CD14-positive monocyte (primary cell): ENCODE results near the gene RAB21. TPM values are rescaled to one million over a fixed set of nuclear protein-coding genes. Genes with fewer than 3 reads are reported as not detected.

Experiments
- DNase-seq, 3 donors: peaks; one replicate each; pipeline ENCODE4 v3.0.0-alpha.2; 2011 to 2022
- H2AFZ ChIP-seq: 2 replicates; pipeline ENCODE4 v1.6.0; 2012; ENCODE audit warnings: mild to moderate bottlenecking, low read depth, low read length, inconsistent platforms; ENCODE audit not compliant: insufficient read depth, poor library complexity, severe bottlenecking
- H3K27ac ChIP-seq, 2 donors: 1 replicate in 1 of 2; 2 replicates in 1 of 2; pipeline ENCODE4 v1.5.1; 2012 to 2013; ENCODE audit warnings: low read length in 2 of 2, control low read depth in 1 of 2, inconsistent platforms in 1 of 2, low read depth in 1 of 2, mild to moderate bottlenecking in 1 of 2
- H3K27me3 ChIP-seq, 2 donors: one replicate each; pipeline versions ENCODE4 v1.6.0 to v1.6.1; 2011 to 2013; ENCODE audit warnings: low read length in 2 of 2; ENCODE audit not compliant: control insufficient read depth in 2 of 2, insufficient read depth in 2 of 2
- H3K36me3 ChIP-seq, 2 donors: replicated peaks in 1 of 2; 1 replicate in 1 of 2; 2 replicates in 1 of 2; pipeline versions ENCODE4 v1.5.1 to v1.6.1; 2012 to 2013; ENCODE audit warnings: low read length in 2 of 2, control low read depth in 1 of 2, inconsistent platforms in 1 of 2, mild to moderate bottlenecking in 1 of 2; ENCODE audit not compliant: insufficient read depth in 2 of 2, control insufficient read depth in 1 of 2
- H3K4me1 ChIP-seq, 2 donors: 1 replicate in 1 of 2; 2 replicates in 1 of 2; pipeline versions ENCODE4 v1.5.1 to v1.6.1; 2012 to 2013; ENCODE audit warnings: low read length in 2 of 2, control low read depth in 1 of 2, inconsistent platforms in 1 of 2, mild to moderate bottlenecking in 1 of 2, moderate library complexity in 1 of 2; ENCODE audit not compliant: insufficient read depth in 2 of 2, control insufficient read depth in 1 of 2
- H3K4me2 ChIP-seq: replicated peaks from 2 replicates; pipeline ENCODE3; 2012; ENCODE audit warnings: low read length, moderate library complexity, mild to moderate bottlenecking; ENCODE audit not compliant: poor library complexity, severe bottlenecking; ENCODE audit errors: extremely low read depth
- H3K4me3 ChIP-seq, 3 experiments: fragments of 200-600 bp in 1 of 3; sonication (generic) in 1 of 3; replicated peaks in 1 of 3; 1 replicate in 2 of 3; 2 replicates in 1 of 3; pipeline ENCODE4 v1.5.1; 2011 to 2013; ENCODE audit warnings: low read length in 3 of 3, mild to moderate bottlenecking in 3 of 3, control low read depth in 2 of 3, low read depth in 2 of 3, inconsistent platforms in 1 of 3, moderate library complexity in 1 of 3
- H3K79me2 ChIP-seq: 2 replicates; pipeline ENCODE4 v1.6.0; 2012; ENCODE audit warnings: mild to moderate bottlenecking, control low read depth, inconsistent platforms, low read length, moderate library complexity; ENCODE audit not compliant: insufficient read depth
- H3K9ac ChIP-seq: 2 replicates; pipeline ENCODE4 v1.6.0; 2017; ENCODE audit warnings: low read length, mild to moderate bottlenecking; ENCODE audit not compliant: insufficient read depth, poor library complexity, severe bottlenecking
- H3K9me3 ChIP-seq, 2 donors: replicated peaks in 1 of 2; 1 replicate in 1 of 2; 2 replicates in 1 of 2; pipeline versions ENCODE4 v1.5.1 to v1.6.1; 2012 to 2013; ENCODE audit warnings: low read length in 2 of 2, control low read depth in 1 of 2; ENCODE audit not compliant: control insufficient read depth in 1 of 2, insufficient read depth in 1 of 2
- H4K20me1 ChIP-seq: 2 replicates; pipeline ENCODE4 v1.6.0; 2012; ENCODE audit warnings: mild to moderate bottlenecking, low read length, control low read depth, moderate library complexity; ENCODE audit not compliant: insufficient read depth
- H3K27ac Mint-ChIP-seq, 7 donors: one replicate each; pipeline ENCODE4 v1.8.0; 2020; ENCODE audit warnings: mild to moderate bottlenecking in 7 of 7, mixed read lengths in 7 of 7, moderate library complexity in 6 of 7, inconsistent platforms in 2 of 7
- H3K27me3 Mint-ChIP-seq, 3 donors: one replicate each; pipeline ENCODE4 v1.8.0; 2021 to 2022; ENCODE audit warnings: low read depth in 3 of 3, mild to moderate bottlenecking in 3 of 3, mixed read lengths in 3 of 3, moderate library complexity in 3 of 3, inconsistent platforms in 1 of 3
- H3K36me3 Mint-ChIP-seq, 2 donors: one replicate each; pipeline ENCODE4 v1.8.0; 2020; ENCODE audit warnings: mixed read lengths in 2 of 2, inconsistent platforms in 1 of 2, mild to moderate bottlenecking in 1 of 2
- H3K4me1 Mint-ChIP-seq: one replicate; pipeline ENCODE4 v1.8.0; 2020; ENCODE audit warnings: mild to moderate bottlenecking, mixed read lengths
- H3K4me3 Mint-ChIP-seq, 2 donors: one replicate each; pipeline ENCODE4 v1.8.0; 2020; ENCODE audit warnings: mild to moderate bottlenecking in 2 of 2, mixed read lengths in 2 of 2, moderate library complexity in 1 of 2
- H3K9me3 Mint-ChIP-seq, 7 donors: one replicate each; pipeline ENCODE4 v1.8.0; 2020 to 2022; ENCODE audit warnings: mixed read lengths in 7 of 7, mild to moderate bottlenecking in 6 of 7, moderate library complexity in 6 of 7, inconsistent platforms in 2 of 7
- WGBS: methylation state at CpG from one replicate; pipeline ENCODE4 v1.1.5; 2013; ENCODE audit warnings: missing lambda C conversion rate; ENCODE audit not compliant: insufficient coverage; 5-methylcytosine and 5-hydroxymethylcytosine counted together
- intact Hi-C, 2 donors: fragments of 100-400 bp; cut with micrococcal nuclease; formaldehyde crosslinking; loops; one replicate each; pipeline versions ENCODE4 v1.15.0 to v1.15.1; 2023
- polyA plus RNA-seq, 3 donors: library from polyadenylated mRNA; depleted of rRNA in 1 of 3; unstranded in 2 of 3; stranded (reverse) in 1 of 3; fragments of 300-500 nt in 2 of 3; fragments of >200 nt in 1 of 3; fragmentation: Illumina TruSeq in 2 of 3; gene quantifications; 1 replicate in 2 of 3; 2 replicates in 1 of 3; pipeline ENCODE4 v1.2.3, GENCODE V29; 2012 to 2021
- TF ChIP-seq, protein P1 (sequence below): fragments of 200-600 bp; IDR thresholded peaks from one replicate; pipeline ENCODE4 v1.8.0; 2022; ENCODE audit warnings: antibody characterized with exemption, mild to moderate bottlenecking

Gene RAB21
- polyA plus RNA-seq, 3 donors = 10.8 to 36.0 (median 31.1) TPM

DNA sequence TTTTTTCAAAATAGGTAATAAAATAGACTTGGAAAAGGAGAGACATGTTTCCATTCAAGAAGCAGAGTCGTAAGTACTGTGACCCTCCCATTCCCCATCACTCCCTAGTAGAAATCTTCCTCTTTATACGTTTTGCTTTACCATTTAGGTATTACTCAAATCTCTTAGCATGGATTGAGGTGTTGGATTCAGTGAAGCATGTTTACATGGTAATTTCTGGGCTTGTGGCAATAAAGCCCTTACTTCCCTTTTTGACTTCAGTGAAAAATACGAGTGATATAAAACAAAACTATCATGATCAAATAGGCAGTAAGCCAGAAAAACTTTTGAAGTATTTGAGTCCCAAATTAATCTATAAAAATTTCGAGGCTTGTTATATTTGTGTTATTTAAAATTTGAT lies 27.4 kb downstream of the RAB21 start:
- Histone ChIP-seq H3K9me3 (no peaks in the 10 kb centered on the region), H4K20me1 (peaks cover 31% of the 10 kb centered on the region), H3K27me3 (no peaks in the 10 kb centered on the region), H3K9ac (no peak overlapping the region), H3K4me1 (peaks cover 5% of the 10 kb centered on the region in 2 donors), H3K79me2 (peaks cover 10% of the 10 kb centered on the region), H3K36me3 (peaks cover 55 to 67% of the 10 kb centered on the region in 2 donors), H2AFZ (no peak overlapping the region), H3K27ac (peak overlapping the region in 1 of 2 donors; percentile 41), H3K4me3 (no peak overlapping the region), H3K4me2 (no peak overlapping the region)
- Mint-ChIP-seq H3K9me3 (no peaks in the 10 kb centered on the region), H3K4me1 (peaks cover 12% of the 10 kb centered on the region), H3K36me3 (peaks cover 46 to 57% of the 10 kb centered on the region in 2 donors), H3K27me3 (no peaks in the 10 kb centered on the region), H3K4me3 (no peak overlapping the region), H3K27ac (no peak overlapping the region)
- WGBS = no CpG with 5 or more reads among the region's 4 CpGs
- peak in 1 of 3 donors; percentile 23 for DNase-seq
- intact Hi-C loops = loop anchor here in 1 of 2 donors (10.0 kb wide), 1 partner anchor 63 kb away; no protein-coding TSS in a partner anchor
- TF ChIP-seq, protein P1, sequence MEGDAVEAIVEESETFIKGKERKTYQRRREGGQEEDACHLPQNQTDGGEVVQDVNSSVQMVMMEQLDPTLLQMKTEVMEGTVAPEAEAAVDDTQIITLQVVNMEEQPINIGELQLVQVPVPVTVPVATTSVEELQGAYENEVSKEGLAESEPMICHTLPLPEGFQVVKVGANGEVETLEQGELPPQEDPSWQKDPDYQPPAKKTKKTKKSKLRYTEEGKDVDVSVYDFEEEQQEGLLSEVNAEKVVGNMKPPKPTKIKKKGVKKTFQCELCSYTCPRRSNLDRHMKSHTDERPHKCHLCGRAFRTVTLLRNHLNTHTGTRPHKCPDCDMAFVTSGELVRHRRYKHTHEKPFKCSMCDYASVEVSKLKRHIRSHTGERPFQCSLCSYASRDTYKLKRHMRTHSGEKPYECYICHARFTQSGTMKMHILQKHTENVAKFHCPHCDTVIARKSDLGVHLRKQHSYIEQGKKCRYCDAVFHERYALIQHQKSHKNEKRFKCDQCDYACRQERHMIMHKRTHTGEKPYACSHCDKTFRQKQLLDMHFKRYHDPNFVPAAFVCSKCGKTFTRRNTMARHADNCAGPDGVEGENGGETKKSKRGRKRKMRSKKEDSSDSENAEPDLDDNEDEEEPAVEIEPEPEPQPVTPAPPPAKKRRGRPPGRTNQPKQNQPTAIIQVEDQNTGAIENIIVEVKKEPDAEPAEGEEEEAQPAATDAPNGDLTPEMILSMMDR = no peak

DNA sequence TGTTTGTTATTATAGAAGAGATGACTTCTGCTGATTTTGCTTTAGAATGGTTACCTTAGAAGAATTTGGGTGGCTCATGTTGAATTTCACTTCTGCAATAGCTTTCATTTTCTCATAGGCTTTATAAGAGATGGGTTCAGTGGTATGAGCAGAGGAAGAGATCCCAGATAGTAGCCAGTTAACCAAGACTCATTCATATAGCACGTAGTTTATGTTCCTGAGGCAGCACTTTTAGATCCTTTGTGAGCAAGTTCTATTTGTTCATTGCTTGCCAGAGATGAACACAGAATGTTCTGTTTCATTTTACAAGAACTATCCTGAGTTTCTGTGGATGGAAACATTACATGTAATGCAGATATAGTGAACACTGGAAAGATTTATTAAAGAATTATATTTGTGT lies 32.2 kb downstream of the RAB21 start:
- no peaks in the 10 kb centered on the region for H3K9me3 Mint-ChIP-seq
- Histone ChIP-seq H4K20me1 (peaks cover 42% of the 10 kb centered on the region), H3K27ac (no peak overlapping the region), H3K4me3 (no peak overlapping the region), H3K9ac (no peak overlapping the region), H3K4me1 (peaks cover 27 to 28% of the 10 kb centered on the region in 2 donors), H3K79me2 (peaks cover 12% of the 10 kb centered on the region), H2AFZ (no peak overlapping the region), H3K27me3 (no peaks in the 10 kb centered on the region), H3K36me3 (peaks cover 40 to 60% of the 10 kb centered on the region in 2 donors), H3K9me3 (no peaks in the 10 kb centered on the region), H3K4me2 (no peak overlapping the region)
- H3K27ac Mint-ChIP-seq = peak overlapping the region in 4 of 7 donors; percentile 3 to 66 (median 32)
- TF ChIP-seq, protein P1 = no peak
- WGBS = no CpG with 5 or more reads among the region's 1 CpG
- H3K4me1 Mint-ChIP-seq = peaks cover 41% of the 10 kb centered on the region
- no peak overlapping the region for H3K4me3 Mint-ChIP-seq
- H3K27me3 Mint-ChIP-seq = no peaks in the 10 kb centered on the region
- peaks cover 31 to 53% of the 10 kb centered on the region in 2 donors for H3K36me3 Mint-ChIP-seq
- DNase-seq = no peak
- intact Hi-C loops = loop anchor here in 1 of 2 donors (10.0 kb wide), 1 partner anchor 58 kb away; no protein-coding TSS in a partner anchor
